ENCODE results near the gene PAFAH1B2. TPM values are rescaled to one million over a fixed set of nuclear protein-coding genes. Genes with fewer than 3 reads are reported as not detected.

The PAFAH1B2 gene
- total and polyA plus RNA-seq, 4 donors = 22.2 to 73.1 (median 47.3) TPM

DNA sequence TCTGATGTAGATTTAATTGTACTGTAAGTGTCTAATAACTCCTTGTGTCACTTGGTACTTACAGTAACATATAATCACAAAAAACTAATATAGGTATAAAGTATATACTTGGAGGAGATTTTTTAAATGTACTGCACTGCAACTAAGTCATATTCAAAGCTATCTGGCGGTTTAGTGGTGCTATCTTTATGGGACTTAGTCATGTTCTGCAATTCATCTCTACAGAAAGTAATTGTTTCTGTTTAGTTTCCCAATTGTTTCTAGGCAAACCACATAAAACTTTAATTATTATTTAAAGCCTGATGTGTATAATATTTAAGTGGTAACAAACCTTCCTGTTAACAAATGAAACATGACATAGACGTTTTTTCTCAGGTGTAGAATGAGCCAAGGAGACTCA, 8.0 kb downstream of the PAFAH1B2 start:
- H3K4me3 ChIP-seq = no peak overlapping the region
- H3K36me3 ChIP-seq (ENCODE audit: control insufficient read depth in 4 of 4, insufficient read depth in 4 of 4, low read length in 4 of 4) = peaks cover 0 to 9% (median 7%) of the 10 kb centered on the region in 4 donors
- H3K9me3 ChIP-seq (ENCODE audit: control insufficient read depth in 4 of 4, insufficient read depth in 3 of 4, low read length in 3 of 4) = no peaks in the 10 kb centered on the region
- no peak for DNase-seq
- TF ChIP-seq CTCF (IDR thresholded peaks at IDR 0.05; ENCODE audit: control extremely low read depth, extremely low read depth) = no peak
- H3K27ac ChIP-seq (ENCODE audit: low read depth in 1 of 2, low read length in 1 of 2) = no peak overlapping the region
- 66 to 76% methylated on average over 2 of the region's 2 CpGs for WGBS, 2 donors
- no peak overlapping the region for H3K9ac ChIP-seq (ENCODE audit: insufficient read depth in 1 of 2, low read length in 2 of 2)
- H3K4me1 ChIP-seq (ENCODE audit: control insufficient read depth in 5 of 5, insufficient read depth in 5 of 5, low read length in 5 of 5) = peaks cover 0 to 3% (median 0%) of the 10 kb centered on the region in 5 donors
- no peaks in the 10 kb centered on the region for H3K27me3 ChIP-seq (ENCODE audit: control insufficient read depth in 3 of 3, insufficient read depth in 3 of 3, low read length in 2 of 3)
- no peak for ATAC-seq (ENCODE audit: insufficient read depth, low FRiP score)

- H3K9me3 ChIP-seq (ENCODE audit: control insufficient read depth in 4 of 4, insufficient read depth in 3 of 4, low read length in 3 of 4) = no peaks in the 10 kb centered on the region
- H3K4me1 ChIP-seq (ENCODE audit: control insufficient read depth in 5 of 5, insufficient read depth in 5 of 5, low read length in 5 of 5) = peaks cover 0 to 5% (median 0%) of the 10 kb centered on the region in 5 donors
- H3K36me3 ChIP-seq (ENCODE audit: control insufficient read depth in 4 of 4, insufficient read depth in 4 of 4, low read length in 4 of 4) = peaks cover 0 to 10% (median 7%) of the 10 kb centered on the region in 4 donors
These were observed 10.4 kb downstream of the PAFAH1B2 start for GRCh38 chr11:117154468-117154867.

GRCh38 chr11:117157507-117157906, 13.4 kb downstream of the PAFAH1B2 start:
- TF ChIP-seq CTCF (IDR thresholded peaks at IDR 0.05; ENCODE audit: control extremely low read depth, extremely low read depth) = no peak
- H3K9me3 ChIP-seq (ENCODE audit: control insufficient read depth in 4 of 4, insufficient read depth in 3 of 4, low read length in 3 of 4) = no peaks in the 10 kb centered on the region
- H3K4me1 ChIP-seq (ENCODE audit: control insufficient read depth in 5 of 5, insufficient read depth in 5 of 5, low read length in 5 of 5) = peaks cover 0 to 7% (median 3%) of the 10 kb centered on the region in 5 donors
- H3K9ac ChIP-seq (ENCODE audit: insufficient read depth in 1 of 2, low read length in 2 of 2) = no peak overlapping the region
- DNase-seq = no peak
- no peak overlapping the region for H3K4me3 ChIP-seq
- H3K36me3 ChIP-seq (ENCODE audit: control insufficient read depth in 4 of 4, insufficient read depth in 4 of 4, low read length in 4 of 4) = peaks cover 0 to 25% (median 18%) of the 10 kb centered on the region in 4 donors
- no peaks in the 10 kb centered on the region for H3K27me3 ChIP-seq (ENCODE audit: control insufficient read depth in 3 of 3, insufficient read depth in 3 of 3, low read length in 2 of 3)
- WGBS, 2 donors = 97% methylated on average over 2 of the region's 2 CpGs
- no peak for ATAC-seq (ENCODE audit: insufficient read depth, low FRiP score)
- no peak overlapping the region for H3K27ac ChIP-seq (ENCODE audit: low read depth in 1 of 2, low read length in 1 of 2)

More at GRCh38 chr11:117154468-117154867, 10.4 kb downstream of the PAFAH1B2 start:
- Histone ChIP-seq H3K27ac (ENCODE audit: low read depth in 1 of 2, low read length in 1 of 2) (no peak overlapping the region), H3K27me3 (ENCODE audit: control insufficient read depth in 3 of 3, insufficient read depth in 3 of 3, low read length in 2 of 3) (no peaks in the 10 kb centered on the region), H3K4me3 (no peak overlapping the region), H3K9ac (ENCODE audit: insufficient read depth in 1 of 2, low read length in 2 of 2) (no peak overlapping the region)
- ATAC-seq (ENCODE audit: insufficient read depth, low FRiP score) (no peak), DNase-seq (no peak)
- 94 to 100% methylated on average over 5 of the region's 5 CpGs for WGBS, 2 donors
- no peak for TF ChIP-seq CTCF (IDR thresholded peaks at IDR 0.05; ENCODE audit: control extremely low read depth, extremely low read depth)

GRCh38 chr11:117159892-117160291, 15.8 kb downstream of the PAFAH1B2 start:
- ATAC-seq (ENCODE audit: insufficient read depth, low FRiP score) = no peak
- Histone ChIP-seq H3K27me3 (ENCODE audit: control insufficient read depth in 3 of 3, insufficient read depth in 3 of 3, low read length in 2 of 3) (no peaks in the 10 kb centered on the region), H3K4me1 (ENCODE audit: control insufficient read depth in 5 of 5, insufficient read depth in 5 of 5, low read length in 5 of 5) (peaks cover 0 to 7% (median 3%) of the 10 kb centered on the region in 5 donors), H3K9ac (ENCODE audit: insufficient read depth in 1 of 2, low read length in 2 of 2) (peak overlapping the region in 1 of 2 donors; percentile 19), H3K27ac (ENCODE audit: low read depth in 1 of 2, low read length in 1 of 2) (no peak overlapping the region), H3K4me3 (no peak overlapping the region), H3K36me3 (ENCODE audit: control insufficient read depth in 4 of 4, insufficient read depth in 4 of 4, low read length in 4 of 4) (peaks cover 11 to 37% (median 24%) of the 10 kb centered on the region in 4 donors), H3K9me3 (ENCODE audit: control insufficient read depth in 4 of 4, insufficient read depth in 3 of 4, low read length in 3 of 4) (no peaks in the 10 kb centered on the region)
- WGBS, 2 donors = 74 to 79% methylated on average over 2 of the region's 2 CpGs
- no peak for DNase-seq
- no peak for TF ChIP-seq CTCF (IDR thresholded peaks at IDR 0.05; ENCODE audit: control extremely low read depth, extremely low read depth)
